ENCODE results near the gene ADGRG7.

- no peak for TF ChIP-seq CTCF (conservative IDR thresholded peaks at IDR 0.05 in 1 of 2, IDR thresholded peaks at IDR 0.05 in 1 of 2; ENCODE audit: low read depth in 1 of 2, low read length in 2 of 2)
- no peak for TF ChIP-seq EZH2 (IDR thresholded peaks at IDR 0.05; ENCODE audit: low read length, missing control alignments)
Observed at GRCh38 chr3:100606894-100607512, 2.4 kb upstream of the ADGRG7 start.

All from fibroblast of lung (primary cell).